Neural cell (in vitro differentiated cells): ENCODE results near the gene FOXJ3. TPM values are rescaled to one million over a fixed set of nuclear protein-coding genes. Genes with fewer than 3 reads are reported as not detected.

Experiments used
- H2AFZ ChIP-seq: fragments of 200-600, 300-800 bp; sonication (generic), shearing (Covaris generic); 2 replicates; pipeline ENCODE4 v1.6.0; 2014; ENCODE audit warnings: low read depth, mild to moderate bottlenecking, antibody characterized with exemption, low read length, moderate library complexity
- H3F3A ChIP-seq: fragments of 200-600 bp; shearing (Covaris generic); 2 replicates; pipeline ENCODE4 v1.6.1; 2016; ENCODE audit warnings: mild to moderate bottlenecking, moderate library complexity, mixed read lengths, antibody characterized with exemption, low read length; ENCODE audit not compliant: insufficient read depth, poor library complexity, severe bottlenecking
- H3K27ac ChIP-seq: fragments of 200-600, 300-800 bp; sonication (generic), shearing (Covaris generic); 2 replicates; pipeline ENCODE4 v1.5.1; 2014; ENCODE audit warnings: mild to moderate bottlenecking, low read length, moderate library complexity
- H3K27me3 ChIP-seq: fragments of 300-800, 200-600 bp; sonication (generic), shearing (Covaris generic); 2 replicates; pipeline ENCODE4 v1.6.0; 2014; ENCODE audit warnings: mild to moderate bottlenecking, low read depth, low read length, moderate library complexity; ENCODE audit not compliant: insufficient read depth
- H3K36me3 ChIP-seq: fragments of 300-800, 200-600 bp; sonication (generic), shearing (Covaris generic); 2 replicates; pipeline ENCODE4 v1.5.1; 2014; ENCODE audit warnings: mild to moderate bottlenecking, antibody characterized with exemption, low read length, moderate library complexity; ENCODE audit not compliant: insufficient read depth
- H3K4me2 ChIP-seq: fragments of 300-800, 200-600 bp; sonication (generic), shearing (Covaris generic); 2 replicates; pipeline ENCODE4 v1.6.0; 2014; ENCODE audit warnings: mild to moderate bottlenecking, low read length
- H3K4me3 ChIP-seq: fragments of 300-800, 200-600 bp; sonication (generic), shearing (Covaris generic); 2 replicates; pipeline ENCODE4 v1.5.1; 2014; ENCODE audit warnings: mild to moderate bottlenecking, low read length, moderate library complexity
- H3K79me2 ChIP-seq: fragments of 200-600 bp; shearing (Covaris generic); replicated peaks from 2 replicates; pipeline ENCODE4 v1.6.0; 2014; ENCODE audit warnings: mild to moderate bottlenecking, low read length, moderate library complexity; ENCODE audit not compliant: insufficient read depth
- H3K9ac ChIP-seq: fragments of 300-800, 200-600 bp; sonication (generic), shearing (Covaris generic); 2 replicates; pipeline ENCODE4 v1.6.1; 2016; ENCODE audit warnings: mild to moderate bottlenecking, low read length, mixed read lengths
- H3K9me2 ChIP-seq: fragments of 200-600 bp; shearing (Covaris generic); 2 replicates; pipeline ENCODE4 v1.6.1; 2016; ENCODE audit warnings: mild to moderate bottlenecking, low read length, mixed read lengths; ENCODE audit not compliant: insufficient read depth
- H3K9me3 ChIP-seq: fragments of 200-600, 300-800 bp; sonication (generic), shearing (Covaris generic); 2 replicates; pipeline ENCODE4 v1.6.1; 2016; ENCODE audit warnings: mild to moderate bottlenecking, mixed run types, low read length, moderate library complexity, mixed read lengths
- H4K20me1 ChIP-seq: fragments of 200-600 bp; shearing (Covaris generic); 2 replicates; pipeline ENCODE4 v1.6.1; 2016; ENCODE audit warnings: mild to moderate bottlenecking, mixed run types; ENCODE audit not compliant: insufficient read depth
- EP300 ChIP-seq: fragments of 450-650 bp; conservative IDR thresholded peaks from 2 replicates; pipeline ENCODE4 v1.6.1; 2014; ENCODE audit warnings: antibody characterized with exemption, mild to moderate bottlenecking, moderate library complexity; ENCODE audit not compliant: poor library complexity, severe bottlenecking
- EZH2 ChIP-seq: fragments of 200-600, 300-800 bp; shearing (Covaris generic), sonication (generic); IDR thresholded peaks from 2 replicates; pipeline ENCODE4 v1.6.1; 2014; ENCODE audit warnings: antibody characterized with exemption, low read length, borderline replicate concordance, mild to moderate bottlenecking; ENCODE audit not compliant: insufficient read depth, poor library complexity, severe bottlenecking
- MXI1 ChIP-seq: fragments of 450-650 bp; conservative IDR thresholded peaks from 2 replicates; pipeline ENCODE4 v1.6.1; 2014; ENCODE audit warnings: antibody characterized with exemption, mild to moderate bottlenecking; ENCODE audit not compliant: poor library complexity, severe bottlenecking
- POLR2AphosphoS5 ChIP-seq: IDR thresholded peaks from 2 replicates; pipeline ENCODE4 v1.6.1; 2012
- RAD21 ChIP-seq: fragments of 450-650 bp; conservative IDR thresholded peaks from 2 replicates; pipeline ENCODE4 v1.6.1; 2014; ENCODE audit warnings: antibody characterized with exemption, mild to moderate bottlenecking, moderate library complexity
- SMC3 ChIP-seq: fragments of 450-650 bp; conservative IDR thresholded peaks from 2 replicates; pipeline ENCODE4 v1.6.1; 2014; ENCODE audit warnings: antibody characterized with exemption, mild to moderate bottlenecking, moderate library complexity; ENCODE audit not compliant: poor library complexity
- TAF1 ChIP-seq: IDR thresholded peaks from 2 replicates; pipeline ENCODE4 v1.6.1; 2012; ENCODE audit warnings: low read depth
- polyA plus RNA-seq: library from polyadenylated mRNA; depleted of rRNA; stranded (reverse); fragments of >200 nt; gene quantifications from 2 replicates; pipeline ENCODE4 v1.2.3, GENCODE V29; 2014
- TF ChIP-seq, protein P1 (sequence below): fragments of 450-650 bp; IDR thresholded peaks from 2 replicates; pipeline ENCODE4 v1.5.1; 2014; ENCODE audit warnings: antibody characterized with exemption, mild to moderate bottlenecking, moderate library complexity; ENCODE audit not compliant: poor library complexity, severe bottlenecking
- TF ChIP-seq, protein P2 (sequence below): IDR thresholded peaks from 2 replicates; pipeline ENCODE4 v1.6.1; 2012; ENCODE audit warnings: borderline replicate concordance

FOXJ3 gene
- polyA plus RNA-seq, 1 donor from 2014 or later, result 36.0 TPM

DNA sequence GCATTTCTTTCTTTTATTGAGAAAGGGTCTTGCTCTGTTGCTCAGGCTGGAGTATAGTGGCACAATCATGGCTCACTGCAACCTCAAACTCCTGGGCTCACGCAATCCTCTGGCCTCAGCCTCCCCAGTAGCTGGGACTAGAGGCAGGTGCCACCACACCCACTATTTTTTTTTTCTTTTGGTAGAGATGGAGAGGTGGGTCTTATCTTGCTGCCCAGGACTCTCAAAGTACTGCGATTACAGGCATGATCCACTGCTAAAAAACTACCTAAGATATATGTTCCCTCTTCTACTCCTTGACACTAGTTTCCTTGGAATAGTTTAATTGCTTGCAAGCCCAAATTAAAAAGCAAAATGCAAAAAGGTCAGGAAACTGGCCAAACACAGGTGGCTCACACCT is 113.6 kb downstream of the FOXJ3 start:
- Histone ChIP-seq H2AFZ (no peak overlapping the region), H4K20me1 (no peaks in the 10 kb centered on the region), H3K9me3 (no peaks in the 10 kb centered on the region), H3K27me3 (no peaks in the 10 kb centered on the region), H3K4me2 (no peak overlapping the region), H3K27ac (no peak overlapping the region), H3K9ac (no peak overlapping the region), H3F3A (no peaks in the 10 kb centered on the region), H3K4me3 (no peak overlapping the region), H3K79me2 (no peaks in the 10 kb centered on the region), H3K9me2 (no peaks in the 10 kb centered on the region), H3K36me3 (peaks cover 3% of the 10 kb centered on the region)
- no peak for TF ChIP-seq SMC3
- TF ChIP-seq RAD21, result no peak
- TF ChIP-seq, protein P1, sequence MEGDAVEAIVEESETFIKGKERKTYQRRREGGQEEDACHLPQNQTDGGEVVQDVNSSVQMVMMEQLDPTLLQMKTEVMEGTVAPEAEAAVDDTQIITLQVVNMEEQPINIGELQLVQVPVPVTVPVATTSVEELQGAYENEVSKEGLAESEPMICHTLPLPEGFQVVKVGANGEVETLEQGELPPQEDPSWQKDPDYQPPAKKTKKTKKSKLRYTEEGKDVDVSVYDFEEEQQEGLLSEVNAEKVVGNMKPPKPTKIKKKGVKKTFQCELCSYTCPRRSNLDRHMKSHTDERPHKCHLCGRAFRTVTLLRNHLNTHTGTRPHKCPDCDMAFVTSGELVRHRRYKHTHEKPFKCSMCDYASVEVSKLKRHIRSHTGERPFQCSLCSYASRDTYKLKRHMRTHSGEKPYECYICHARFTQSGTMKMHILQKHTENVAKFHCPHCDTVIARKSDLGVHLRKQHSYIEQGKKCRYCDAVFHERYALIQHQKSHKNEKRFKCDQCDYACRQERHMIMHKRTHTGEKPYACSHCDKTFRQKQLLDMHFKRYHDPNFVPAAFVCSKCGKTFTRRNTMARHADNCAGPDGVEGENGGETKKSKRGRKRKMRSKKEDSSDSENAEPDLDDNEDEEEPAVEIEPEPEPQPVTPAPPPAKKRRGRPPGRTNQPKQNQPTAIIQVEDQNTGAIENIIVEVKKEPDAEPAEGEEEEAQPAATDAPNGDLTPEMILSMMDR, result no peak
- TF ChIP-seq, protein P2, sequence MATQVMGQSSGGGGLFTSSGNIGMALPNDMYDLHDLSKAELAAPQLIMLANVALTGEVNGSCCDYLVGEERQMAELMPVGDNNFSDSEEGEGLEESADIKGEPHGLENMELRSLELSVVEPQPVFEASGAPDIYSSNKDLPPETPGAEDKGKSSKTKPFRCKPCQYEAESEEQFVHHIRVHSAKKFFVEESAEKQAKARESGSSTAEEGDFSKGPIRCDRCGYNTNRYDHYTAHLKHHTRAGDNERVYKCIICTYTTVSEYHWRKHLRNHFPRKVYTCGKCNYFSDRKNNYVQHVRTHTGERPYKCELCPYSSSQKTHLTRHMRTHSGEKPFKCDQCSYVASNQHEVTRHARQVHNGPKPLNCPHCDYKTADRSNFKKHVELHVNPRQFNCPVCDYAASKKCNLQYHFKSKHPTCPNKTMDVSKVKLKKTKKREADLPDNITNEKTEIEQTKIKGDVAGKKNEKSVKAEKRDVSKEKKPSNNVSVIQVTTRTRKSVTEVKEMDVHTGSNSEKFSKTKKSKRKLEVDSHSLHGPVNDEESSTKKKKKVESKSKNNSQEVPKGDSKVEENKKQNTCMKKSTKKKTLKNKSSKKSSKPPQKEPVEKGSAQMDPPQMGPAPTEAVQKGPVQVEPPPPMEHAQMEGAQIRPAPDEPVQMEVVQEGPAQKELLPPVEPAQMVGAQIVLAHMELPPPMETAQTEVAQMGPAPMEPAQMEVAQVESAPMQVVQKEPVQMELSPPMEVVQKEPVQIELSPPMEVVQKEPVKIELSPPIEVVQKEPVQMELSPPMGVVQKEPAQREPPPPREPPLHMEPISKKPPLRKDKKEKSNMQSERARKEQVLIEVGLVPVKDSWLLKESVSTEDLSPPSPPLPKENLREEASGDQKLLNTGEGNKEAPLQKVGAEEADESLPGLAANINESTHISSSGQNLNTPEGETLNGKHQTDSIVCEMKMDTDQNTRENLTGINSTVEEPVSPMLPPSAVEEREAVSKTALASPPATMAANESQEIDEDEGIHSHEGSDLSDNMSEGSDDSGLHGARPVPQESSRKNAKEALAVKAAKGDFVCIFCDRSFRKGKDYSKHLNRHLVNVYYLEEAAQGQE, result no peak
- TF ChIP-seq MXI1, result no peak
- no peak for TF ChIP-seq EZH2
- TF ChIP-seq POLR2AphosphoS5, result no peak
- no peak for TF ChIP-seq EP300
- TF ChIP-seq TAF1, result no peak

DNA sequence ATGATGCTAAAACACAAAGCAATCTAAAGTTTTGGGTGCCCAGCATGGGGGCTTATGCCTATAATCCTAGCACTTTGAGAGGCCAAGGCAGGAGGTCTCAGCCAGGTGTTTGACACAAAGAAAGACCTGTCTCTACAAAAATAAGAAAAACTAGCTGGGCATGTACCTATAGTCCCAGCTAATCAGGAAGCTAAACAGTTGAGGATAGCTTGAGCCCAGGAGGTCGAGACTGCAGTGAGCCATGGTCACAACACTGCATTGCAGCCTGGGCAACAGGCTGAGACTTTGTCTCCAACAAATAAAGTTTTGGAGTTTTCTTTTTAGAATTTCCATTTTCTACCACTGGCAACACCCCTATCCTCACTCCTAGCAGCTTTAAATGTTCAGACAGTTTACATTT is 115.4 kb downstream of the FOXJ3 start:
- Histone ChIP-seq H3K36me3 (peaks cover 3% of the 10 kb centered on the region), H3K27ac (no peak overlapping the region), H3K79me2 (no peaks in the 10 kb centered on the region), H3K9ac (no peak overlapping the region), H3F3A (no peaks in the 10 kb centered on the region), H3K9me2 (no peaks in the 10 kb centered on the region), H3K4me3 (no peak overlapping the region), H2AFZ (no peak overlapping the region), H3K4me2 (no peak overlapping the region), H3K27me3 (no peaks in the 10 kb centered on the region), H4K20me1 (no peaks in the 10 kb centered on the region), H3K9me3 (peaks cover 2% of the 10 kb centered on the region)
- no peak for TF ChIP-seq SMC3
- TF ChIP-seq, protein P1, result no peak
- TF ChIP-seq MXI1, result no peak
- no peak for TF ChIP-seq TAF1
- TF ChIP-seq EZH2, result no peak
- TF ChIP-seq EP300, result no peak
- TF ChIP-seq, protein P2, result no peak
- no peak for TF ChIP-seq RAD21
- no peak for TF ChIP-seq POLR2AphosphoS5
